A549 treated with AZD2906 at 1 μM for 4 hours (cell line): ENCODE measurements around the gene GFRA3. TPM values are rescaled to one million over a fixed set of nuclear protein-coding genes. Genes with fewer than 3 reads are reported as not detected.

ENCODE experiments used
- total RNA-seq: library from RNA; stranded (reverse); fragments of 200-300 nt; extraction: Qiagen RNA extraction; gene quantifications from 5 replicates; pipeline ENCODE4 v1.2.3, GENCODE V29; 2022

Gene GFRA3
- total RNA-seq, result 0.06 to 0.14 TPM (median 0.10 TPM) in 4 of 5 replicates, not detected in the other

GRCh38 chr5:138274189-138274853 lies at the start of gene GFRA3:
GFRA3 (minus strand) TSS chr5:138274621; CDS start chr5:138274424, 197 bp downstream.

GRCh38 chr5:138213161-138214029 lies 61.0 kb downstream of the GFRA3 start, which contains the start of gene CDC23:
CDC23 (minus strand) TSS chr5:138213323; CDS start chr5:138213312, 11 bp downstream.

Other genes with a start within 250 kb of the GFRA3 start
- 10.0 to 15.3 TPM (median 11.4 TPM) in 5 replicates for gene FAM13B, start 241.5 kb downstream of the GFRA3 start, total RNA-seq
- not detected in 5 replicates for gene WNT8A, start 190.6 kb downstream of the GFRA3 start, total RNA-seq
- not detected in 5 replicates for gene NME5, start 135.2 kb downstream of the GFRA3 start, total RNA-seq
- 40.8 to 52.2 TPM (median 44.4 TPM) in 5 replicates for gene BRD8, start 96.0 kb downstream of the GFRA3 start, total RNA-seq
- 36.3 to 47.1 TPM (median 41.8 TPM) in 5 replicates for gene KIF20A, start 95.5 kb downstream of the GFRA3 start, total RNA-seq
- gene CDC23, start 61.3 kb downstream of the GFRA3 start, total RNA-seq, result 22.3 to 34.2 TPM (median 25.5 TPM) in 5 replicates
- gene CDC25C, start 57.2 kb upstream of the GFRA3 start, total RNA-seq, result 8.7 to 12.0 TPM (median 9.2 TPM) in 5 replicates
- 18.5 to 20.2 TPM (median 19.0 TPM) in 5 replicates for gene FAM53C, start 63.6 kb upstream of the GFRA3 start, total RNA-seq
- 35.8 to 47.6 TPM (median 38.7 TPM) in 5 replicates for gene KDM3B, start 78.1 kb upstream of the GFRA3 start, total RNA-seq
- 5.8 to 8.2 TPM (median 7.1 TPM) in 5 replicates for gene REEP2, start 164.4 kb upstream of the GFRA3 start, total RNA-seq
- gene EGR1, start 190.9 kb upstream of the GFRA3 start, total RNA-seq, result 7.7 to 12.4 TPM (median 11.2 TPM) in 5 replicates